ENCODE results near the gene NAPG. TPM values are rescaled to one million over a fixed set of nuclear protein-coding genes. Genes with fewer than 3 reads are reported as not detected.

Gene NAPG
- total RNA-seq, 1 donor from 2014 or later, result 28.1 TPM

GRCh38 chr18:10514601-10515000, 11.2 kb upstream of the NAPG start:
- H3K27me3 ChIP-seq (ENCODE audit: low read depth), result no peaks in the 10 kb centered on the region
- H3K4me1 ChIP-seq, result peaks cover 17% of the 10 kb centered on the region
- intact Hi-C loops (cut with DNase I), result no loop called here
- no peaks in the 10 kb centered on the region for H3K9me3 ChIP-seq
- H3K4me3 ChIP-seq, result no peak overlapping the region
- ATAC-seq (no peak), DNase-seq (no peak)
- TF ChIP-seq CTCF (IDR thresholded peaks at IDR 0.05), result no peak
- no peak overlapping the region for H3K27ac ChIP-seq
- no peaks in the 10 kb centered on the region for H3K36me3 ChIP-seq

DNA sequence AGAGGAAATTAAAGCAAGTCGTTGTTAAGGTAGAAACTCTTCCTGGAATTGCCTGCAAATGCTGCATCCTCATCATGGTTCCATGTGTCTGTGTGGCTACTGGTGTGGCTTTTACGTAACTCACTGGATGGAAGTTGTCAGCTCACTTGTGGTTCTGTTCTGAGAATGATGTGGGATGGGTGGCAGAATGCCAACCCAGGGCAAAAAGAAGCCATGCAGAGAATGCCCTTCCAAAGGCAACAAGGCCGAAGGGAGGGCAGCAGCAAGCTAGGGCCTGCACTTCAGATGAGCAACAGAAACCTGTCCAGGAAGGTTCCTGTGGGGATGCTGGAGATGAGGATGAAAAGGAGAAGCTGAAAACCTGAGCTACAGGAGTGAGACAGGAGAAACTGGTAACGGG, 10.4 kb upstream of the NAPG start:
- no peak overlapping the region for H3K27ac ChIP-seq
- no peaks in the 10 kb centered on the region for H3K36me3 ChIP-seq
- H3K4me3 ChIP-seq, result no peak overlapping the region
- peaks cover 21% of the 10 kb centered on the region for H3K4me1 ChIP-seq
- TF ChIP-seq CTCF (IDR thresholded peaks at IDR 0.05), result no peak
- no peaks in the 10 kb centered on the region for H3K9me3 ChIP-seq
- H3K27me3 ChIP-seq (ENCODE audit: low read depth), result no peaks in the 10 kb centered on the region
- ATAC-seq (no peak), DNase-seq (no peak)
- intact Hi-C loops (cut with DNase I), result no loop called here

GRCh38 chr18:10516078-10516477, 9.7 kb upstream of the NAPG start:
- intact Hi-C loops (cut with DNase I), result no loop called here
- Histone ChIP-seq H3K36me3 (no peaks in the 10 kb centered on the region), H3K27me3 (ENCODE audit: low read depth) (no peaks in the 10 kb centered on the region), H3K4me3 (no peak overlapping the region), H3K27ac (no peak overlapping the region), H3K4me1 (peaks cover 21% of the 10 kb centered on the region), H3K9me3 (no peaks in the 10 kb centered on the region)
- TF ChIP-seq CTCF (IDR thresholded peaks at IDR 0.05), result no peak
- DNase-seq, result no peak
- ATAC-seq, result no peak

GRCh38 chr18:10518595-10519255, 7.1 kb upstream of the NAPG start:
- Histone ChIP-seq H3K27me3 (ENCODE audit: low read depth) (no peaks in the 10 kb centered on the region), H3K27ac (peak overlapping the region; percentile 46), H3K4me3 (no peak overlapping the region), H3K9me3 (no peaks in the 10 kb centered on the region), H3K4me1 (peaks cover 21% of the 10 kb centered on the region), H3K36me3 (no peaks in the 10 kb centered on the region)
- intact Hi-C loops (cut with DNase I), result no loop called here
- TF ChIP-seq CTCF (IDR thresholded peaks at IDR 0.05), result peak; percentile 44
- ATAC-seq (peak; percentile 71 to 76), DNase-seq (peak; percentile 56)

DNA sequence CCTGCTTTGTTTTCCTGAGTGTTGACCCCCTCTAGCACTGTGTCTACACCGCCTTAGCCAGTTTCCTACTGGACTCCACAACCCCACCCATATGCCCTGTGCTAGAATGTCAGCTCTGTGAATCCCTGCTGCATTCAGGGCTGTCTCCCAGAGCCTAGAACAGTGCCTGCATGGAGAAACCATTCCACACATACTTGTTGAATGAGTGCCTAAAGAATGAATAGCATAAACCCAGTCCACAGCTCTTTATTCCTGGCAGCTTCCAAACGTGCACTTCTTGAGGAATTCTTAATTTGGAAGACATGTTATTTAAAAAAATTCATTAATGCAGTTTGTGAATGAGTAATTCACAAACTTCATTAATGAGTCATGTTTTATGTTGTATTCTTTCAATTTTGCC, 6.5 kb upstream of the NAPG start:
- Histone ChIP-seq H3K27me3 (ENCODE audit: low read depth) (no peaks in the 10 kb centered on the region), H3K4me1 (peaks cover 21% of the 10 kb centered on the region), H3K27ac (peak overlapping the region; percentile 46), H3K9me3 (no peaks in the 10 kb centered on the region), H3K4me3 (no peak overlapping the region), H3K36me3 (no peaks in the 10 kb centered on the region)
- peak; percentile 4 to 14 for ATAC-seq
- TF ChIP-seq CTCF (IDR thresholded peaks at IDR 0.05), result no peak
- no peak for DNase-seq
- intact Hi-C loops (cut with DNase I), result no loop called here
